Endothelial cell of umbilical vein (primary cell): Measurements from ENCODE around the gene TPST1. TPM values are rescaled to one million over a fixed set of nuclear protein-coding genes. Genes with fewer than 3 reads are reported as not detected.

Experiments used
- BruUV-seq: library from RNA; stranded (reverse); fragments of 400-500 nt; replicated peaks from 2 replicates; lab custom pipeline; 2021; lab: Mats Ljungman, UMichigan
- CTCF ChIA-PET: fragments of 300-600, 350-600 bp; sonication (Branson Sonifier 250); formaldehyde crosslinking; loops from one replicate; lab custom pipeline; 2021; ENCODE audit warnings: antibody characterized with exemption, inconsistent platforms; lab: Charles Lee
- POLR2A ChIA-PET: fragments of 300-600, 350-600 bp; sonication (Branson Sonifier 250); formaldehyde crosslinking; loops from one replicate; lab custom pipeline; 2021; ENCODE audit warnings: antibody characterized with exemption, inconsistent platforms; lab: Charles Lee
- DNase-seq: peaks from one replicate; pipeline ENCODE4 v3.0.0-alpha.2; 2011; ENCODE audit warnings: low read depth, low spot score
- FAIRE-seq: peaks from 2 replicates; lab custom pipeline; 2011; peaks lifted over from hg19 to GRCh38; lab: Jason Lieb, UNC
- H2AFZ ChIP-seq: 2 replicates; pipeline ENCODE4 v1.6.0; 2012; ENCODE audit warnings: low read depth, low read length, control low read depth, inconsistent platforms
- H3K27ac ChIP-seq: 2 replicates; pipeline ENCODE4 v1.5.1; 2011; ENCODE audit warnings: low read depth, mild to moderate bottlenecking, control low read depth, low read length, moderate library complexity; ENCODE audit not compliant: insufficient read depth
- H3K27me3 ChIP-seq, 2 experiments: 2 replicates each; pipeline versions ENCODE4 v1.6.0 to v1.6.1; 2011; ENCODE audit warnings: low read length in 2 of 2, mixed read lengths in 1 of 2; ENCODE audit not compliant: control insufficient read depth in 2 of 2, insufficient read depth in 2 of 2
- H3K36me3 ChIP-seq, 2 experiments: 2 replicates in 1 of 2; 3 replicates in 1 of 2; pipeline ENCODE4 v1.5.1; 2011; ENCODE audit warnings: low read length in 2 of 2, mild to moderate bottlenecking in 1 of 2, moderate library complexity in 1 of 2; ENCODE audit not compliant: control insufficient read depth in 2 of 2, insufficient read depth in 2 of 2; ENCODE audit errors: extremely low read depth in 1 of 2
- H3K4me1 ChIP-seq: 3 replicates; pipeline ENCODE4 v1.5.1; 2011; ENCODE audit warnings: mild to moderate bottlenecking, low read length; ENCODE audit not compliant: control insufficient read depth, insufficient read depth; ENCODE audit errors: extremely low read depth
- H3K4me2 ChIP-seq: 2 replicates; pipeline ENCODE4 v1.6.1; 2011; ENCODE audit warnings: low read length, control low read depth, mixed read lengths; ENCODE audit not compliant: insufficient read depth
- H3K4me3 ChIP-seq, 3 experiments: fragments of 200-600 bp in 1 of 3; sonication (generic), shearing (Covaris generic) in 1 of 3; replicated peaks in 1 of 3; 2 replicates each; pipeline ENCODE4 v1.5.1; 2011 to 2016; ENCODE audit warnings: control low read depth in 3 of 3, low read length in 3 of 3, mild to moderate bottlenecking in 2 of 3, inconsistent platforms in 1 of 3, low read depth in 1 of 3, moderate library complexity in 1 of 3; ENCODE audit not compliant: insufficient read depth in 1 of 3
- H3K79me2 ChIP-seq: 2 replicates; pipeline ENCODE4 v1.6.0; 2012; ENCODE audit warnings: low read length, inconsistent platforms; ENCODE audit not compliant: control insufficient read depth, insufficient read depth
- H3K9ac ChIP-seq: replicated peaks from 2 replicates; pipeline ENCODE3; 2011; ENCODE audit warnings: low read length, control low read depth; ENCODE audit not compliant: insufficient read depth; ENCODE audit errors: extremely low read depth
- H3K9me1 ChIP-seq: replicated peaks from 3 replicates; pipeline ENCODE4 v1.6.0; 2011; ENCODE audit warnings: mild to moderate bottlenecking, low read length; ENCODE audit not compliant: control insufficient read depth, insufficient read depth; ENCODE audit errors: extremely low read depth
- H3K9me3 ChIP-seq: replicated peaks from 2 replicates; pipeline ENCODE4 v1.5.1; 2012; ENCODE audit warnings: low read length, inconsistent platforms; ENCODE audit not compliant: control insufficient read depth, insufficient read depth
- H4K20me1 ChIP-seq: replicated peaks from 2 replicates; pipeline ENCODE3; 2011; ENCODE audit warnings: mild to moderate bottlenecking, low read length; ENCODE audit not compliant: control insufficient read depth, insufficient read depth; ENCODE audit errors: extremely low read depth
- CTCF ChIP-seq, 2 donors: IDR thresholded peaks; 1 replicate in 1 of 2; 2 replicates in 1 of 2; pipeline ENCODE4 v1.5.1; 2011; ENCODE audit warnings: low read length in 2 of 2, mild to moderate bottlenecking in 2 of 2, moderate library complexity in 2 of 2, control low read depth in 1 of 2, inconsistent platforms in 1 of 2, low read depth in 1 of 2; ENCODE audit not compliant: insufficient read depth in 1 of 2; ENCODE audit errors: extremely low read depth in 1 of 2
- EZH2 ChIP-seq: IDR thresholded peaks from 2 replicates; pipeline ENCODE4 v1.6.1; 2012; ENCODE audit warnings: borderline replicate concordance, low read depth, mild to moderate bottlenecking, moderate library complexity, low read length, inconsistent platforms; ENCODE audit not compliant: severe bottlenecking
- FOS ChIP-seq: IDR thresholded peaks from 2 replicates; pipeline ENCODE4 v1.6.1; 2011; ENCODE audit warnings: mild to moderate bottlenecking, low read length, moderate library complexity, borderline replicate concordance; ENCODE audit not compliant: insufficient read depth
- GATA2 ChIP-seq: IDR thresholded peaks from 2 replicates; pipeline ENCODE4 v1.7.0; 2011; ENCODE audit warnings: low read depth, mild to moderate bottlenecking, moderate library complexity, mixed read lengths, low read length; ENCODE audit not compliant: insufficient read length, insufficient read depth
- JUN ChIP-seq: IDR thresholded peaks from 2 replicates; pipeline ENCODE4 v1.6.1; 2011; ENCODE audit warnings: borderline replicate concordance, low read depth; ENCODE audit not compliant: insufficient read length, insufficient read depth
- MYC ChIP-seq: IDR thresholded peaks from one replicate; pipeline ENCODE4 v1.6.1; 2011; ENCODE audit warnings: mild to moderate bottlenecking, low read depth, low read length
- POLR2A ChIP-seq: IDR thresholded peaks from 2 replicates; pipeline ENCODE4 v1.6.1; 2012; ENCODE audit warnings: low read depth, mild to moderate bottlenecking, control low read depth, low read length
- POLR2AphosphoS5 ChIP-seq: IDR thresholded peaks from 2 replicates; pipeline ENCODE4 v1.6.1; 2012; ENCODE audit warnings: low read depth, mild to moderate bottlenecking, control low read depth, low read length, moderate library complexity; ENCODE audit not compliant: insufficient read depth
- dilution Hi-C: fragments of 300-500 bp; cut with MboI; formaldehyde crosslinking; loops from one replicate; pipeline ENCODE4 v1.15.0; 2019; ENCODE audit warnings: low sequenced_read_pairs; ENCODE audit not compliant: extremely low pct_ligation_motif_present
- intact Hi-C: fragments of 100-400 bp; cut with micrococcal nuclease; formaldehyde crosslinking; loops from one replicate; pipeline ENCODE4 v1.10.0; 2022
- polyA plus RNA-seq, 4 experiments: library from polyadenylated mRNA; depleted of rRNA in 3 of 4; stranded (reverse) in 3 of 4; unstranded in 1 of 4; fragments of >200 nt; gene quantifications; 2 replicates each; pipeline versions ENCODE4 v1.2.1 to v1.2.3, GENCODE V29; 2011 to 2012; ENCODE audit warnings: missing spikeins in 1 of 4
- total RNA-seq: library from RNA; stranded (reverse); gene quantifications from 2 replicates; pipeline ENCODE4 v1.2.3, GENCODE V29; 2021
- TF ChIP-seq, protein P1 (sequence below): IDR thresholded peaks from 2 replicates; pipeline ENCODE4 v1.6.1; 2011; ENCODE audit not compliant: insufficient read depth, insufficient read length

The TPST1 gene
- total and polyA plus RNA-seq, 2 donors (not counting 3 experiments of a cell fraction or from before 2014, with no cell fraction given) = 18.7 to 21.0 TPM

DNA sequence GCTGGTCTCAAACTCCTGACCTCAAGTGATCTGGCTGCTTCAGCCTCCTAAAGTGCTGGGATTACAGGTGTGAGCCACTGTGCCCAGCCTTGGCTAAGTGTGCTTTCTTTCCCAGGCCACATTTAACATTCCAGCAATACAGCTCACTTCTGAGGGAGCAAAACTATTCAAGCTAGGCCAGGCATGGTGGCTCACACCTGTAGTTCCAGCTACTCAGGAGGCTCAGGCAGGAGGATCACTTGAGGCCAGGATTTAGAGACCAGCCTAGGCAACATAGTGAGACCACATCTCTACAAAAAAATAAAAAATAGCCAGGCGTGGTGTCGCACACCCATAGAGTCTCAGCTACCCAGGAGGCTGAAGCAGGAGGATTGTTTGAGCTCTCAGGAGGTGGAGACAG lies 23.3 kb upstream of the TPST1 start:
- DNase-seq (no peak), FAIRE-seq (no peak)
- POLR2A ChIA-PET = no interaction called here
- Histone ChIP-seq H3K9me1 (no peaks in the 10 kb centered on the region), H3K9me3 (no peaks in the 10 kb centered on the region), H3K4me2 (no peak overlapping the region), H3K4me1 (no peaks in the 10 kb centered on the region), H3K79me2 (no peaks in the 10 kb centered on the region), H3K27ac (no peak overlapping the region), H2AFZ (no peak overlapping the region), H4K20me1 (no peaks in the 10 kb centered on the region), H3K36me3 (no peaks in the 10 kb centered on the region), H3K4me3 (no peak overlapping the region), H3K9ac (no peak overlapping the region), H3K27me3 (no peaks in the 10 kb centered on the region)
- CTCF ChIA-PET = interaction anchor here (1.2 to 1.5 kb wide), 3 partner anchors 11 to 170 kb away, joined by 3 to 4 read pairs (median 3); no protein-coding TSS in a partner anchor
- intact Hi-C loops = no loop called here
- dilution Hi-C loops = no loop called here
- TF ChIP-seq JUN (no peak), MYC (no peak), GATA2 (no peak), EZH2 (no peak), CTCF (IDR thresholded peaks at IDR 0.05; ENCODE audit: extremely low read depth in 1 of 2, insufficient read depth in 1 of 2, low read depth in 1 of 2, low read length in 2 of 2) (no peak), POLR2AphosphoS5 (no peak), FOS (no peak), POLR2A (no peak)
- TF ChIP-seq, protein P1, sequence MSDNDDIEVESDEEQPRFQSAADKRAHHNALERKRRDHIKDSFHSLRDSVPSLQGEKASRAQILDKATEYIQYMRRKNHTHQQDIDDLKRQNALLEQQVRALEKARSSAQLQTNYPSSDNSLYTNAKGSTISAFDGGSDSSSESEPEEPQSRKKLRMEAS = no peak
- no TSS peak for BruUV-seq
